Naive thymus-derived CD8-positive, alpha-beta T cell (primary cell): Measurements from ENCODE around the gene UGCG. TPM values are rescaled to one million over a fixed set of nuclear protein-coding genes. Genes with fewer than 3 reads are reported as not detected.
"Not testable (repeated sequence)": the region's sequence is repeated elsewhere in the genome, so short reads cannot be mapped to it uniquely, and the experiment has no call there.

Experiments
- ATAC-seq, 2 donors: fragments of 150-1000 bp; cut with Tn5 transposase in 1 of 2; sonication (Bioruptor Pico), chemical (Tn5 transposase) in 1 of 2; 1 replicate in 1 of 2; 2 replicates in 1 of 2; pipeline ENCODE4 v1.10.0; 2021; ENCODE audit warnings: mild to moderate bottlenecking in 2 of 2, moderate library complexity in 2 of 2
- POLR2A ChIA-PET: fragments of 350-600 bp; sonication (Branson Sonifier 250); formaldehyde crosslinking; loops from one replicate; lab custom pipeline; 2021; ENCODE audit warnings: antibody characterized with exemption; lab: Charles Lee
- DNase-seq, 10 donors: peaks; one replicate each; pipeline versions ENCODE4 v3.0.0 to v3.0.0-alpha.2; 2020 to 2022
- H3K27ac Mint-ChIP-seq, 10 donors: one replicate each; pipeline ENCODE4 v1.8.0; 2020 to 2022; ENCODE audit warnings: mild to moderate bottlenecking in 10 of 10, mixed read lengths in 10 of 10, moderate library complexity in 4 of 10, inconsistent platforms in 1 of 10
- H3K27me3 Mint-ChIP-seq, 5 donors: one replicate each; pipeline ENCODE4 v1.8.0; 2021 to 2022; ENCODE audit warnings: mixed read lengths in 5 of 5
- H3K36me3 Mint-ChIP-seq, 3 donors: one replicate each; pipeline ENCODE4 v1.8.0; 2020 to 2022; ENCODE audit warnings: mixed read lengths in 3 of 3, mild to moderate bottlenecking in 2 of 3, inconsistent platforms in 1 of 3
- H3K4me1 Mint-ChIP-seq, 4 donors: one replicate each; pipeline ENCODE4 v1.8.0; 2021 to 2022; ENCODE audit warnings: mixed read lengths in 4 of 4
- H3K4me3 Mint-ChIP-seq, 10 donors: one replicate each; pipeline ENCODE4 v1.8.0; 2020 to 2022; ENCODE audit warnings: mild to moderate bottlenecking in 10 of 10, mixed read lengths in 10 of 10, moderate library complexity in 6 of 10, inconsistent platforms in 1 of 10
- H3K9me3 Mint-ChIP-seq, 9 donors: one replicate each; pipeline ENCODE4 v1.8.0; 2020 to 2022; ENCODE audit warnings: mixed read lengths in 9 of 9, mild to moderate bottlenecking in 3 of 9, inconsistent platforms in 1 of 9, moderate library complexity in 1 of 9
- polyA plus RNA-seq, 3 donors: library from polyadenylated mRNA; unstranded; fragments of 300-500 nt; fragmentation: Illumina TruSeq; gene quantifications; one replicate each; pipeline ENCODE4 v1.2.3, GENCODE V29; 2021
- total RNA-seq, 8 experiments: library from RNA in 2 of 8; stranded (reverse) in 2 of 8; gene quantifications; one replicate each; pipeline ENCODE4 v1.2.3 and lab custom pipeline; 2021 to 2026

Gene UGCG
- total and polyA plus RNA-seq, 5 experiments from 2014 or later, result 5.7 to 21.6 (median 7.8) TPM

DNA sequence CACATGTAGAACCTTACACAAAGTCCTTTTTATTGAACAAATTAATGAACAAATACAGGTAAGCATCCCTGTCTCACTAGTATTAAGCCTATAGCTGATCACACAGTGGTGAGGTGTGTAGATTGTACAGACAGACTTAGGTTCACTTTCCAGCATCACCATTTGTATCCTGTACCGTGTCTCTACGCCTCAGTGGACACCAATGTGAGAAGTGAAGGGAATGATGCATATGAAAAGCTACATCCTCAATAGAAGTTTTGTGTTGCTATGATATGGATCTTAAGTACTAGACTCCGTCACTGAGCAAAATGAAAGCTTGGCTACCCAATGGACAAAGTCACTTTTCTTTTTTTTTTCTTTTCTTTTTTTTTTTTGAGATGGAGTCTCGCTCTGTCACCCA, 46.6 kb downstream of the UGCG start:
- Mint-ChIP-seq H3K27ac (no peak overlapping the region), H3K27me3 (peaks cover 0 to 3% (median 1%) of the 10 kb centered on the region in 5 donors), H3K4me3 (no peak overlapping the region), H3K36me3 (no peaks in the 10 kb centered on the region), H3K9me3 (peaks cover 0 to 11% (median 0%) of the 10 kb centered on the region in 9 donors), H3K4me1 (peaks cover 14 to 38% (median 20%) of the 10 kb centered on the region in 4 donors)
- DNase-seq, result no peak
- POLR2A ChIA-PET, result interaction anchor here (0.8 kb wide), 1 partner anchor 12 kb away, joined by 3 read pairs; no protein-coding TSS in a partner anchor
- no peak for ATAC-seq

DNA sequence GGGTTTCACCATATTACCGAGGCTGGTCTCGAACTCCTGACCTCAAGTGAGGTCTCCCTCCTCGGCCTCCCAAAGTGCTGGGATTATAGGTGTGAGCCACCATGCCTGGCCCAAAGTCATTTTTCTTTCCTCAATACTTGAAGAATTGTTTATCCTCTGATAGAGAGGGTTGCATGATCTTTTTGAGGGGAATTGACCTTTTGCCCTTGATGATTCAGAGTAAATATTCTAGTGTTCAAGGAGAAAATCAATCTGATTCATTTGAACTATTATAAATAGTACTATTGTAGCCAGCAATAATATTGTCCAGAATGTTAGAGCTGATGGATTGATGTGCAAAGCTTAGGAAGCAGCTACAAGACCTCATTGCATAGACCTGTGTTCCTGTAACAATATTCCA, 47.1 kb downstream of the UGCG start:
- H3K4me1 Mint-ChIP-seq, result peaks cover 10 to 34% (median 15%) of the 10 kb centered on the region in 4 donors
- H3K4me3 Mint-ChIP-seq, result no peak overlapping the region
- H3K9me3 Mint-ChIP-seq, result peaks cover 0 to 5% (median 0%) of the 10 kb centered on the region in 9 donors
- POLR2A ChIA-PET, result interaction anchor here (0.8 kb wide), 1 partner anchor 12 kb away, joined by 3 read pairs; no protein-coding TSS in a partner anchor
- peaks cover 0 to 3% (median 1%) of the 10 kb centered on the region in 5 donors for H3K27me3 Mint-ChIP-seq
- no peak overlapping the region for H3K27ac Mint-ChIP-seq
- ATAC-seq (no peak), DNase-seq (no peak)
- H3K36me3 Mint-ChIP-seq, result no peaks in the 10 kb centered on the region

DNA sequence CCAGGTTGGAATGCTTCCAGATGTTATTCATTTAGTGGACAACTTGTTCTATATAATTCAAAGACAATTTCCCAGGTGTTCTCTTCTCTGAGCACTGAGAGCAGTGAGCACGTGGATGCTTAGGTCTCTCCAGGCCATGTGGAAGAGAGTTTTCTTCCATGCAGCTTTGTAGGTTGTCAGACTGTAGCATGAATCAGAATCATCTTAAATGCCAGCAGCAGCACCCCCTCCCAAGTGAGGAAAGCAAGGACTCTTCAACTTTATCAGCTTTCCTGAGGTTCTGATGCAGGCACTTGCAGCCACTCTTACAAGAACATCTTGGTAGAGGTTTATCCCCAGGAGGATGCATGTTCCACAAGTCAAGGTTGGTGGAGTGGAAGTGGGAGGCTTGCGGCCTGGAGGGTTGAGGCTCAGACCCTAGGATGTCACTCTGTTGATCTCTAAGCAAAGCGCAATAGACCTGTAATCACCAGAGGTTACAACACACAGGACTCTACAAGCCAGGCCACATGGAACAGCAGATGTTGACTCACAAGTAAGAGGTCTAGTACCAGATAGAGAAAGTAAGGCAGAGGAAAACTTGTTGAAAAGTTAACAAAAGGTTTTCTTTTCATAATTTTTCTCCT, 47.7 kb downstream of the UGCG start:
- no peak for ATAC-seq
- POLR2A ChIA-PET, result interaction anchor here (0.5 kb wide), 1 partner anchor 12 kb away, joined by 5 read pairs; no protein-coding TSS in a partner anchor
- Mint-ChIP-seq H3K36me3 (no peaks in the 10 kb centered on the region), H3K27me3 (peaks cover 0 to 3% (median 1%) of the 10 kb centered on the region in 5 donors), H3K9me3 (no peaks in the 10 kb centered on the region), H3K4me3 (no peak overlapping the region), H3K27ac (peak overlapping the region in 1 of 10 donors; percentile 60), H3K4me1 (peaks cover 4 to 31% (median 13%) of the 10 kb centered on the region in 4 donors)
- no peak for DNase-seq

DNA sequence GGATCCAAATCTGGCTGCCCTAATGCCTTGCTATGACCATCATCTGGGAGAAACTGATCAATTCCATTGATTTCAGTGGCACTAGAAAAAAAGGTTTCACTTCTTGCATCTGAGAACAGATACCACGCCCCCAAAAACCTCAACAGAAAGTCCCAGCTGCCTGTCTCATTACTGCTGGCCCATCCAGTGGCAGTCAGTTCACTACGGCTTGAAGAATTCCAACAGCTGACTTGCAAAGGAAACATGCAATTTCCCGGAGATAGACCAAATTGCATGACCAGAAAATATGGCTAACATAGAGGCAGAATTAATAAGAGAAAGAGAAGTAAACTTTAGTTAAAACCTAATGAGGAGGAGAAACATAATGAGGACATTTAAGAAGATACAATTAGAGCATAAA, 48.6 kb downstream of the UGCG start:
- no peak for ATAC-seq
- Mint-ChIP-seq H3K4me3 (peak overlapping the region in 1 of 10 donors; percentile 43), H3K36me3 (no peaks in the 10 kb centered on the region), H3K9me3 (no peaks in the 10 kb centered on the region), H3K27ac (peak overlapping the region in 2 of 10 donors; percentile 8 to 31), H3K4me1 (peaks cover 6 to 29% (median 11%) of the 10 kb centered on the region in 4 donors), H3K27me3 (peaks cover 0 to 3% (median 1%) of the 10 kb centered on the region in 5 donors)
- POLR2A ChIA-PET, result interaction anchor here (0.5 kb wide), 1 partner anchor 776 kb away, joined by 5 read pairs; no protein-coding TSS in a partner anchor
- DNase-seq, result peak in 1 of 10 donors; percentile 4

DNA sequence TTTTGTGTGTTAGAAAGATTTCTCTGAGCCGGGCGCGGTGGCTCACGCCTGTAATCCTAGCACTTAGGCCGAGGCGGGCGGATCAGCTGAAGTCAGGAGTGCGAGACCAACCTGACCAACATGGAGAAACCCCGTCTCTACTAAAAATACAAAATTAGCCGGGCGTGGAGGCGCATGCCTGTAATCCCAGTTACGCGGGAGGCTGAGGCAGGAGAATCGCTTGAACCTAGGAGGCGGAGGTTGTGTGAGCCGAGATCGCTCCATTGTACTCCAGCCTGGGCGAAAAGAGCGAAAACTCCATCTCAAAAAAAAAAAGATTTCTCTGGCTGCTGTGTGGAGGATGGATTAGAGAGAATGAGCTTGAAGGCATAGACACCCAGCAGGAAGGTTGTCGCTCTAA, 51.5 kb downstream of the UGCG start:
- DNase-seq, ATAC-seq, H3K27ac Mint-ChIP-seq, H3K9me3 Mint-ChIP-seq, H3K27me3 Mint-ChIP-seq, POLR2A ChIA-PET, H3K4me3 Mint-ChIP-seq, H3K36me3 Mint-ChIP-seq: not testable (repeated sequence)
- peaks cover 4 to 29% (median 11%) of the 10 kb centered on the region in 4 donors for H3K4me1 Mint-ChIP-seq

DNA sequence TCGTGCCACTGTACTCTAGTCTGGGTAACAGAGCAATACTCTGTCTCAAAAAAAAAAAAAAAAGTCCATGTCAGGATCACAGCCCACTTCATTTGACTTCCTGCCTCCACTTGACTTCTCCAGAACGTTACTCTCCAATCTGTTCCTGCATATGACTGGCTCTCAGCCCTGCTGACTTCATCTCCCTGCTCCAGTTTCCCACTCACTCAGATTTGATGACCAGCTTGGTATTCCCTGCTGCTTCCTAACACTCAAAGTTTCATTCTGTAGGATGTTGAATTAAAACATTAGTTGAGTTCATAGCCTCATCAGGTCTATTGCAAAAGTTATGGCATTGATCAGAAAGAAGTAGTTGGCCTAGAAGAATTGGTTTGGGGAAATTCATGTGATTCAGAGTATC, 52.3 kb downstream of the UGCG start:
- POLR2A ChIA-PET, result no interaction called here
- no peaks in the 10 kb centered on the region for H3K9me3 Mint-ChIP-seq
- no peak overlapping the region for H3K27ac Mint-ChIP-seq
- no peak overlapping the region for H3K4me3 Mint-ChIP-seq
- no peaks in the 10 kb centered on the region for H3K36me3 Mint-ChIP-seq
- no peak for ATAC-seq
- H3K4me1 Mint-ChIP-seq, result peaks cover 6 to 24% (median 11%) of the 10 kb centered on the region in 4 donors
- no peak for DNase-seq
- H3K27me3 Mint-ChIP-seq, result peaks cover 0 to 3% (median 1%) of the 10 kb centered on the region in 5 donors

DNA sequence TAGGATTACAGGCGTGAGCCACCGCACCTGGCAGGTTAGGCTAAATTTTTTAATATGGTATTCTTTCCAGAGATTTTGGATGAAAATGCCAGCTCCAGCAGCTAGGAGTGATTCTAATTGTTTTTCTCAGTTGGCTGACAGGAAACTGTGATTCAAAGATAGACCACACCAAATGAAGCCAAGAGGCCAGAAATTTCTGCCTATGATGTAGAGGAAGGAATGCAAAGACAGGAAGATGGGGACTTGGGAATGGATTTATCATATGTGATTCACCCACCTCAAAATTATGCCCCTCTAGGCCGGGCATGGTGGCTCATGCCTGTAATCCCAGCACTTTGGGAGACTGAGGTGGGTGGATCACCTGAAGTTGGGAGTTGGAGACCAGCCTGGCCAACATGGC, 53.3 kb downstream of the UGCG start:
- no peak for ATAC-seq
- Mint-ChIP-seq H3K27me3 (peaks cover 0 to 3% (median 1%) of the 10 kb centered on the region in 5 donors), H3K4me3 (no peak overlapping the region), H3K9me3 (no peaks in the 10 kb centered on the region), H3K4me1 (peaks cover 6 to 16% (median 11%) of the 10 kb centered on the region in 4 donors), H3K36me3 (no peaks in the 10 kb centered on the region), H3K27ac (no peak overlapping the region)
- no peak for DNase-seq
- POLR2A ChIA-PET, result no interaction called here

DNA sequence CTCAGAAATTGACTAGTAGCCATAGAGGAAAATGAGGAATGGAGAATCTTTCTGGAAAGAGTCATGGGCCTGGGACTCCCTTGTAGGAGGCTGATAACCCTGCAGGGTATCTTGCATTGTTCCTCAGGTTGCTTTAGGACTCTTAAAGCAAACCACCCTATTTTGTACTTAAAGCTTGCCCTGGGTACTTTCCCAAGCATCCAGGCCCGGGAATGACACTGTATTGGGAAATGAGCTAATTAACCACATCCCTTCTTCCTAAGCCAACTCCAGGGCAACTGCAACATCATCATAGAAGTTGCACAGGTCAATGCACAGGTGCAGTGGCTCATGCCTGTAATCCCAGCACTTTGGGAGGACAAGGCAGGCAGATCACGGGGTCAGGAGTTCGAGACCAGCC, 55.9 kb downstream of the UGCG start:
- Mint-ChIP-seq H3K4me3 (no peak overlapping the region), H3K27ac (no peak overlapping the region), H3K4me1 (peaks cover 9 to 18% (median 12%) of the 10 kb centered on the region in 4 donors), H3K9me3 (no peaks in the 10 kb centered on the region), H3K27me3 (peaks cover 0 to 1% (median 0%) of the 10 kb centered on the region in 5 donors), H3K36me3 (no peaks in the 10 kb centered on the region)
- ATAC-seq (no peak), DNase-seq (no peak)
- POLR2A ChIA-PET, result no interaction called here

DNA sequence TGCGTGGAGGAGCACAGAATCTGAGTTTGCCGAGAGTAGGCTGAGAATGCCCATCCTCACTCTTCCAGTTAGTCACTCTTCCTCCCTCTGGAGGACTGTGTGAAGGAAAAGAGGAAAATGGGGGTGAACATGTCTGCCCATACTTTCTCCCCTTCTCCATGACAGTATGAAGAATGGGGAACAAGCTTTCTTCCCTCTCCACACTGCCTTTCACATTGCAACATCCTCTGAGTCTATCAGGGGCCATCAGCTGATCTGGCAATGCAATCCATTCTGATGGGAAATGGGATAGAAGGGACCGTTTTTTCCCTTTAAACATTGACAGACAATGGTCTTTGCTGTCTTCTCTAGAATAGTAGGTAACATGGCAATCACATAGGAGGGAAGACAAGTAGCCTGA, 56.8 kb downstream of the UGCG start:
- no peak overlapping the region for H3K27ac Mint-ChIP-seq
- peaks cover 16 to 27% (median 18%) of the 10 kb centered on the region in 4 donors for H3K4me1 Mint-ChIP-seq
- ATAC-seq, result no peak
- no peaks in the 10 kb centered on the region for H3K27me3 Mint-ChIP-seq
- H3K36me3 Mint-ChIP-seq, result no peaks in the 10 kb centered on the region
- no peak overlapping the region for H3K4me3 Mint-ChIP-seq
- no peak for DNase-seq
- no peaks in the 10 kb centered on the region for H3K9me3 Mint-ChIP-seq
- POLR2A ChIA-PET, result interaction anchor here (0.5 kb wide), 1 partner anchor 18 kb away, joined by 3 read pairs; no protein-coding TSS in a partner anchor

DNA sequence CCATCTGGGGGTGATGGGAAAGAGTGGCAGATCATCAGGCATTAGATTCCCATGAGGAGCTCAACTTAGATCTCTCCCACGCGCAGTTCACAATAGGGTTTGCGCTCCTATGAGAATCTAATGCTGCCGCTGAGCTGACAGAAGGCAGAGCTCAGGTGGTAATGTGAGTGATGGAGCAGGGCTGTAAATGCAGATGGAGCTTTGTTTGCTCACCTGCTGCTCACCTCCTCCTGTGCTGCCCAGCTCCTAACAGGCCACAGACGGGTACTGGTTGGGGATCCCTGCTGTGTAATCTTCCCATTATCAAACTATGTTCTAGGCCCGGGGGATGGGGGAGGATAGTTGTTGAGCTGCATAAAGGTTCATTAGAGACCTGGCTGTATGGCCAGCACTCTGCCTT, 58.4 kb downstream of the UGCG start:
- peaks cover 14 to 30% (median 18%) of the 10 kb centered on the region in 4 donors for H3K4me1 Mint-ChIP-seq
- DNase-seq (no peak), ATAC-seq (no peak)
- H3K27me3 Mint-ChIP-seq, result no peaks in the 10 kb centered on the region
- peak overlapping the region in 3 of 10 donors; percentile 7 to 28 (median 21) for H3K27ac Mint-ChIP-seq
- POLR2A ChIA-PET, result interaction anchor here (0.8 to 1.1 kb wide), 2 partner anchors 12 to 630 kb away, joined by 3 to 5 read pairs; no protein-coding TSS in a partner anchor
- H3K9me3 Mint-ChIP-seq, result no peaks in the 10 kb centered on the region
- H3K4me3 Mint-ChIP-seq, result no peak overlapping the region
- H3K36me3 Mint-ChIP-seq, result no peaks in the 10 kb centered on the region

DNA sequence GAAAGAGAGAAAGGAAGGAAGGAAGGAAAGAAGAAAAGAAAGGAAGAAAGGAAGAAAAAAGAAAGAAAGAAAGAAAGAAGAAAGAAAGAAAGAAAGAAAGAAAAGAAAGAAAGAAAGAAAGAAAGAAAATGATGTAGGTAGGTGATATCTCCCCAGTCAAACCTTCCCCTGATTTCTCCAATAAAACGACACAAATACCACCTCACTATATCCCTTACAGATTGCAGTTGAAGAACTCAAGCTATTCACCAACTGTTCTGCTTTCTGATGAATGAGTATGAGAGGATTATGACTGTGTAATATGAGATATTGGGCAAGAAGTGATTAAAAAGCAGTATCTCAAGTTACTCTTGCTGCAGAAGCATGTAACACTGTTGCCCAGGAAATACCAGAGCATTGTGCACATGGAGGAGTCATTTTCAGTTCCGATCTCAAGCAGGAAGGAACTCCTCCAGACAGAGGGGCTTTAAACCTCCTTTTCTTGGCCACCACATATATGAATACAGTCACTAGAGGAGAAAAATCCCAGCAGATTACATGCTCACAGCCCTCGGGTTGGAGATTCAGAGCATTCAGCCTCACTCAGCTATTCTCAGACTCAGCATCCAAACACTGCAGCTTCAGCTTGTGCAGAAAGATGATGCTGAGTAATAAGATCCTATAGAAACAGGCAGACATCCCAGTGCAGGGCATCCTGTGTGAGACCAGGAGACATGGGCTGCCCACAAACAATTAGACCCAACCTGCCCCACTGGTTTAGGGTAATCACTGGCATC, 61.4 kb downstream of the UGCG start:
- Mint-ChIP-seq H3K9me3 (no peaks in the 10 kb centered on the region), H3K4me3 (peak overlapping the region; percentile 47 to 79 (median 74)), H3K27ac (peak overlapping the region in 6 of 10 donors; percentile 4 to 67 (median 36)), H3K4me1 (peaks cover 14 to 30% (median 19%) of the 10 kb centered on the region in 4 donors), H3K36me3 (peaks cover 0 to 4% (median 0%) of the 10 kb centered on the region in 3 donors), H3K27me3 (no peaks in the 10 kb centered on the region)
- ATAC-seq (peak; percentile 69 to 71), DNase-seq (peak in 2 of 10 donors; percentile 24 to 31)
- POLR2A ChIA-PET, result no interaction called here

DNA sequence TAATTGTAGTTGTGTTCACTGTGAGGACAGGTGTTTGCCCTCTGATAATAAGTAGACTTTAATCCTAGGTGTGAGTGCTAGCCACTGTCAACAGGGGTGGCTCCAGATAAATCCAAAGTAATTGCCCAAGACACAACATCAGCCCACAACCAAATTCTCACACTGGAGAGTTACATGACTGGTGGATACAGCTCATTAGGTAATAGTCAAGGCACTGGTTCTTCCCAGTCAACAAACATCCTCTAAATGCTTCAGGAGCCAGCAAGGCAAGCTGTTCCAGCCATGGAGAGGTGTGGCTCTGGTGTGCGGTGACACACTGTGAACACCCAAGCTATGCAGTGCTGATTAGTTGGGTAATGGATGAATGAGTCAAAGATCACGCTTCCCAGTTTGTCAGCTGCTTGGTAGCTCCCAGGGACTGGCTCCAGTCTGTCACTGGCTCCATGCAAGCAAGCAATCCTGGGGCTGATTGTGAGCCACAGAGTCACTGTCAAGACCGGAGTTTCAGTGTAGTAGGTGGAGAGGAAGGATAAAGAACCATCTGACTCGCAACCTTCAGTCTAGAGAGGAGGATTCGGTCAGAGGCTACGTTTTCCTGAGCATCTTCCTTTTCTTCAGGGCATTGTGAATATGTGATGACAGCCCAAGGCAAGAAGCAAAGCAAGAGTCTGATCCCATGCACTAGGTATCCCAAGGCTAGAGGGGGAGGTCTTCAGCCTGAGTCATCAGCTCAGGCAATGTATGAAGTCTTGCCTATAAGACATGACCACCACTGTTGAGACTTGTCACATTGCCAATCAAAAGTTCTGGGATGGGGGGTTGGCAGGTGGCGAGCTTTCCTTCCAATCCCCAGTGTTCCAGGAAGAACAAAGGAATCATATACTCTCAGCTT, 63.1 kb downstream of the UGCG start:
- DNase-seq (no peak), ATAC-seq (no peak)
- H3K9me3 Mint-ChIP-seq, result no peaks in the 10 kb centered on the region
- POLR2A ChIA-PET, result no interaction called here
- H3K4me1 Mint-ChIP-seq, result peaks cover 14 to 30% (median 18%) of the 10 kb centered on the region in 4 donors
- no peaks in the 10 kb centered on the region for H3K27me3 Mint-ChIP-seq
- H3K36me3 Mint-ChIP-seq, result peaks cover 0 to 4% (median 0%) of the 10 kb centered on the region in 3 donors
- peak overlapping the region in 1 of 10 donors; percentile 72 for H3K27ac Mint-ChIP-seq
- H3K4me3 Mint-ChIP-seq, result no peak overlapping the region
